Suppressor macrophage (primary cell): ENCODE data around the gene MYOF.
"Not testable (repeated sequence)": the region's sequence is repeated elsewhere in the genome, so short reads cannot be mapped to it uniquely, and the experiment has no call there.

ENCODE experiments used
- DNase-seq, 4 experiments: peaks; one replicate each; pipeline ENCODE4 v3.0.0-alpha.2; 2020 to 2022

Gene MYOF

GRCh38 chr10:93385345-93385744 lies 96.8 kb downstream of the MYOF start:
- DNase-seq: no peak

- peak in 3 of 4 experiments; percentile 31 to 35 (median 34) for DNase-seq
Observed at GRCh38 chr10:93384006-93384405, 98.1 kb downstream of the MYOF start.

- DNase-seq: peak; percentile 23 to 64 (median 47)
Observed at GRCh38 chr10:93383562-93383981, 98.6 kb downstream of the MYOF start.

GRCh38 chr10:93379731-93380575 lies 102.2 kb downstream of the MYOF start:
- DNase-seq: peak; percentile 46 to 66 (median 62)

- DNase-seq: peak; percentile 57 to 83 (median 71)
Observed at GRCh38 chr10:93378997-93379730, 103.0 kb downstream of the MYOF start.

GRCh38 chr10:93378039-93378438 lies 104.1 kb downstream of the MYOF start:
- DNase-seq: no peak

- DNase-seq: peak; percentile 81 to 90 (median 85)
Observed at GRCh38 chr10:93376372-93377293, 105.5 kb downstream of the MYOF start.

- DNase-seq: no peak
Observed at GRCh38 chr10:93370961-93371360, 111.2 kb downstream of the MYOF start.

GRCh38 chr10:93369588-93370164 lies 112.5 kb downstream of the MYOF start:
- no peak for DNase-seq

GRCh38 chr10:93368210-93368609 lies 113.9 kb downstream of the MYOF start:
- DNase-seq: no peak

GRCh38 chr10:93367664-93368063 lies 114.5 kb downstream of the MYOF start:
- no peak for DNase-seq

- peak in 3 of 4 experiments; percentile 23 to 43 (median 33) for DNase-seq
Observed at GRCh38 chr10:93364966-93365365, 117.2 kb downstream of the MYOF start.

- DNase-seq: peak; percentile 69 to 83 (median 79)
Observed at GRCh38 chr10:93363891-93364648, 118.1 kb downstream of the MYOF start.

- DNase-seq: not testable (repeated sequence)
Observed at GRCh38 chr10:93358398-93358797, 123.7 kb downstream of the MYOF start.

- DNase-seq: peak; percentile 23 to 60 (median 42)
Observed at GRCh38 chr10:93357680-93358079, 124.5 kb downstream of the MYOF start.

GRCh38 chr10:93356516-93356915 lies 125.6 kb downstream of the MYOF start:
- no peak for DNase-seq

- DNase-seq: peak; percentile 16 to 71 (median 40)
Observed at GRCh38 chr10:93352638-93353383, 129.3 kb downstream of the MYOF start.

- DNase-seq: peak; percentile 69 to 80 (median 78)
Observed at GRCh38 chr10:93346694-93347093, 135.4 kb downstream of the MYOF start.

GRCh38 chr10:93346108-93346507 lies 136.0 kb downstream of the MYOF start:
- DNase-seq: no peak

- DNase-seq: no peak
Observed at GRCh38 chr10:93344691-93345090, 137.4 kb downstream of the MYOF start.

GRCh38 chr10:93342921-93343320 lies 139.2 kb downstream of the MYOF start:
- DNase-seq: no peak
